Astrocyte (in vitro differentiated cells and primary cell): ENCODE measurements around the gene PLEKHA1. TPM values are rescaled to one million over a fixed set of nuclear protein-coding genes. Genes with fewer than 3 reads are reported as not detected.

Source experiments
- DNase-seq: peaks from one replicate; pipeline ENCODE4 v3.0.0-alpha.2; 2010; ENCODE audit warnings: low read depth
- FAIRE-seq: peaks from 2 replicates; lab custom pipeline; 2011; peaks lifted over from hg19 to GRCh38; lab: Jason Lieb, UNC
- H2AFZ ChIP-seq: 2 replicates; pipeline ENCODE4 v1.6.0; 2012; ENCODE audit warnings: low read depth, low read length, inconsistent platforms
- H3K27ac ChIP-seq: 2 replicates; pipeline ENCODE4 v1.5.1; 2011; ENCODE audit warnings: low read depth, low read length, inconsistent platforms
- H3K27me3 ChIP-seq: 2 replicates; pipeline ENCODE4 v1.6.0; 2011; ENCODE audit warnings: low read length, inconsistent platforms; ENCODE audit not compliant: insufficient read depth
- H3K36me3 ChIP-seq: 2 replicates; pipeline ENCODE4 v1.5.1; 2011; ENCODE audit warnings: low read length, inconsistent platforms; ENCODE audit not compliant: insufficient read depth
- H3K4me1 ChIP-seq: 2 replicates; pipeline ENCODE4 v1.5.1; 2011; ENCODE audit warnings: low read length, inconsistent platforms; ENCODE audit not compliant: insufficient read depth
- H3K4me2 ChIP-seq: 2 replicates; pipeline ENCODE4 v1.6.0; 2012; ENCODE audit warnings: low read length, inconsistent platforms
- H3K4me3 ChIP-seq: 2 replicates; pipeline ENCODE4 v1.5.1; 2011; ENCODE audit warnings: low read depth, mild to moderate bottlenecking, low read length, inconsistent platforms; ENCODE audit not compliant: insufficient read depth
- H3K79me2 ChIP-seq: 2 replicates; pipeline ENCODE4 v1.6.0; 2012; ENCODE audit warnings: mild to moderate bottlenecking, low read length, inconsistent platforms; ENCODE audit not compliant: insufficient read depth
- H3K9ac ChIP-seq: 2 replicates; pipeline ENCODE4 v1.6.0; 2012; ENCODE audit warnings: mild to moderate bottlenecking, low read length, inconsistent platforms
- H3K9me3 ChIP-seq: 2 replicates; pipeline ENCODE4 v1.5.1; 2012; ENCODE audit warnings: low read depth, mild to moderate bottlenecking, low read length, inconsistent platforms; ENCODE audit not compliant: insufficient read depth
- H4K20me1 ChIP-seq: 2 replicates; pipeline ENCODE4 v1.6.0; 2012; ENCODE audit warnings: low read length, inconsistent platforms; ENCODE audit not compliant: insufficient read depth
- H3K27ac Mint-ChIP-seq: one replicate; pipeline ENCODE4 v1.8.0; 2021; ENCODE audit warnings: mild to moderate bottlenecking, mixed read lengths; ENCODE audit not compliant: unreplicated experiment
- H3K27me3 Mint-ChIP-seq: one replicate; pipeline ENCODE4 v1.8.0; 2021; ENCODE audit warnings: low read depth, mixed read lengths; ENCODE audit not compliant: unreplicated experiment
- H3K36me3 Mint-ChIP-seq: one replicate; pipeline ENCODE4 v1.8.0; 2021; ENCODE audit warnings: low read depth, mixed read lengths; ENCODE audit not compliant: unreplicated experiment
- H3K4me1 Mint-ChIP-seq: one replicate; pipeline ENCODE4 v1.8.0; 2021; ENCODE audit warnings: low read depth, mixed read lengths; ENCODE audit not compliant: unreplicated experiment
- H3K4me3 Mint-ChIP-seq: one replicate; pipeline ENCODE4 v1.8.0; 2021; ENCODE audit warnings: mild to moderate bottlenecking, moderate library complexity, mixed read lengths; ENCODE audit not compliant: unreplicated experiment
- H3K9me3 Mint-ChIP-seq: one replicate; pipeline ENCODE4 v1.8.0; 2021; ENCODE audit warnings: mild to moderate bottlenecking, mixed read lengths; ENCODE audit not compliant: unreplicated experiment
- CTCF ChIP-seq: IDR thresholded peaks from 2 replicates; pipeline ENCODE4 v1.5.1; 2011; ENCODE audit warnings: low read depth, mild to moderate bottlenecking, inconsistent platforms, low read length, moderate library complexity; ENCODE audit not compliant: insufficient read depth
- EZH2 ChIP-seq: IDR thresholded peaks from 2 replicates; pipeline ENCODE4 v1.6.1; 2012; ENCODE audit warnings: mild to moderate bottlenecking, low read length, inconsistent platforms; ENCODE audit not compliant: insufficient read depth
- total RNA-seq: library from RNA; stranded (reverse); gene quantifications from 2 replicates; pipeline ENCODE4 v1.2.1, GENCODE V29; 2021

The PLEKHA1 gene
- total RNA-seq, 1 donor from 2014 or later, result 31.7 TPM

- H3K27me3 Mint-ChIP-seq, result no peaks in the 10 kb centered on the region
- H3K4me3 ChIP-seq, result no peak overlapping the region
- no peaks in the 10 kb centered on the region for H3K9me3 Mint-ChIP-seq
- H3K4me1 Mint-ChIP-seq, result no peaks in the 10 kb centered on the region
- H3K27me3 ChIP-seq, result no peaks in the 10 kb centered on the region
- H2AFZ ChIP-seq, result no peak overlapping the region
- H3K4me3 Mint-ChIP-seq, result no peak overlapping the region
- H3K36me3 ChIP-seq, result no peaks in the 10 kb centered on the region
- H3K4me2 ChIP-seq, result no peak overlapping the region
- H3K4me1 ChIP-seq, result no peaks in the 10 kb centered on the region
- no peaks in the 10 kb centered on the region for H3K79me2 ChIP-seq
- FAIRE-seq, result no peak
- H3K36me3 Mint-ChIP-seq, result no peaks in the 10 kb centered on the region
- H3K27ac Mint-ChIP-seq, result no peak overlapping the region
- no peaks in the 10 kb centered on the region for H4K20me1 ChIP-seq
- no peak overlapping the region for H3K27ac ChIP-seq
- H3K9me3 ChIP-seq, result no peaks in the 10 kb centered on the region
- no peak for DNase-seq
- TF ChIP-seq CTCF (peak; percentile 43), EZH2 (no peak)
- no peak overlapping the region for H3K9ac ChIP-seq
Measured at GRCh38 chr10:122435212-122435827, 60.8 kb downstream of the PLEKHA1 start.

DNA sequence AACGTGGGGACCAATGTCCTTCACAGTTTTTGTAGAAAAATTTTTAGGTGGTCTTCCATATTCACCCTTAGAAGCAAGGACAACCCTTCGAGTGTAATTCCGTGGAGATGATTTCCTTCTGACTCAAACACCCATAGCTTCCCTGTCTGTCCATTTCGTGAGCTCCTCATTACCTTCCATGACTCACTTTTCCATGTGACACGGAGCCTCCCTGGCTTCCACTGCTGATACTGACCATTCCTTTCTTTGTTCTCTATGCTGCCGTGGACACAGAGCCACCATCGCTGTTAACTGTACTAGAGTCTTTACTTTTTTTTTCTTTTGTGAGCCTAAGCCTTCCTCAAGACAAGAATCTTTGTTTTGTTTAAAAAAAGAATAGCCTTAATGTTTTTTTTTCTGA, 67.5 kb downstream of the PLEKHA1 start:
- no peaks in the 10 kb centered on the region for H3K27me3 ChIP-seq
- no peaks in the 10 kb centered on the region for H3K79me2 ChIP-seq
- H3K4me1 ChIP-seq, result peaks cover 5% of the 10 kb centered on the region
- no peak for TF ChIP-seq CTCF
- TF ChIP-seq EZH2, result no peak
- H3K4me2 ChIP-seq, result peak overlapping the region; percentile 45
- peak overlapping the region; percentile 16 for H3K9ac ChIP-seq
- Mint-ChIP-seq H3K9me3 (peaks cover 2% of the 10 kb centered on the region), H3K4me3 (no peak overlapping the region), H3K4me1 (peaks cover 11% of the 10 kb centered on the region), H3K36me3 (no peaks in the 10 kb centered on the region), H3K27ac (peak overlapping the region; percentile 58), H3K27me3 (no peaks in the 10 kb centered on the region)
- no peaks in the 10 kb centered on the region for H3K9me3 ChIP-seq
- peak overlapping the region; percentile 43 for H3K27ac ChIP-seq
- H3K4me3 ChIP-seq, result no peak overlapping the region
- H3K36me3 ChIP-seq, result no peaks in the 10 kb centered on the region
- no peaks in the 10 kb centered on the region for H4K20me1 ChIP-seq
- FAIRE-seq, result peak; percentile 73
- DNase-seq, result peak; percentile 80
- H2AFZ ChIP-seq, result peak overlapping the region; percentile 57

GRCh38 chr10:122445469-122445868, 71.0 kb downstream of the PLEKHA1 start:
- Histone ChIP-seq H3K4me2 (no peak overlapping the region), H3K27me3 (no peaks in the 10 kb centered on the region), H4K20me1 (no peaks in the 10 kb centered on the region), H2AFZ (no peak overlapping the region), H3K9me3 (no peaks in the 10 kb centered on the region), H3K4me3 (no peak overlapping the region), H3K9ac (no peak overlapping the region), H3K36me3 (no peaks in the 10 kb centered on the region), H3K79me2 (no peaks in the 10 kb centered on the region), H3K27ac (no peak overlapping the region), H3K4me1 (peaks cover 5% of the 10 kb centered on the region)
- no peak for TF ChIP-seq EZH2
- TF ChIP-seq CTCF, result no peak
- H3K36me3 Mint-ChIP-seq, result no peaks in the 10 kb centered on the region
- peaks cover 2% of the 10 kb centered on the region for H3K9me3 Mint-ChIP-seq
- H3K27ac Mint-ChIP-seq, result no peak overlapping the region
- FAIRE-seq (peak; percentile 29), DNase-seq (no peak)
- peaks cover 18% of the 10 kb centered on the region for H3K4me1 Mint-ChIP-seq
- H3K27me3 Mint-ChIP-seq, result no peaks in the 10 kb centered on the region
- no peak overlapping the region for H3K4me3 Mint-ChIP-seq
